Mucosa of descending colon (tissue), 3 donors: ENCODE results near the gene TGFB3. TPM values are rescaled to one million over a fixed set of nuclear protein-coding genes. Genes with fewer than 3 reads are reported as not detected.

Experiments used
- ATAC-seq: fragments of 200-7000 bp; cut with Tn5 transposase; one replicate; pipeline ENCODE4 v1.9.1; 2020; ENCODE audit warnings: mild to moderate bottlenecking, moderate library complexity
- DNase-seq, 3 donors: peaks; one replicate each; pipeline ENCODE4 v3.0.0-alpha.2; 2020
- H3K36me3 ChIP-seq: fragments of 200-600 bp; one replicate; pipeline ENCODE4 v1.8.0; 2021; ENCODE audit warnings: low read depth, mild to moderate bottlenecking
- H3K4me1 ChIP-seq: fragments of 200-600 bp; one replicate; pipeline ENCODE4 v1.8.0; 2021; ENCODE audit warnings: low read depth, mild to moderate bottlenecking
- H3K4me3 ChIP-seq: fragments of 200-600 bp; one replicate; pipeline ENCODE4 v1.8.0; 2021; ENCODE audit warnings: mild to moderate bottlenecking
- H3K9me3 ChIP-seq: fragments of 200-600 bp; one replicate; pipeline ENCODE4 v1.8.0; 2021; ENCODE audit warnings: mild to moderate bottlenecking
- CTCF ChIP-seq: fragments of 200-600 bp; IDR thresholded peaks from one replicate; pipeline ENCODE4 v1.8.0; 2022; ENCODE audit warnings: antibody characterized with exemption, mild to moderate bottlenecking
- intact Hi-C, 2 donors: fragments of 100-400 bp; cut with DNase I in 1 of 2; cut with micrococcal nuclease in 1 of 2; formaldehyde crosslinking; loops; one replicate each; pipeline versions ENCODE4 v1.11.0 to v1.11.1; 2022; cut with DNase I, micrococcal nuclease
- total RNA-seq, 3 donors: library from RNA; stranded (reverse); fragmentation: NEBNext Ultra II Directional in 2 of 3; extraction: Animal tissue kit (Norgen Biotek cat#: 25700) in 2 of 3; gene quantifications; one replicate each; pipeline versions ENCODE4 v1.2.1 to v1.2.4, GENCODE V29; 2021 to 2023
- donor health status: DM: no; HTN: no; CAD: no; lungs with moderate emphysema.
- donor health status: DM: no; HTN: no; CAD: no.
- donor health status: DM: no; HTN: yes; CAD: no.

Gene TGFB3
- total RNA-seq, 3 donors from 2014 or later: 5.2 to 13.0 (median 5.7) TPM

- no peaks in the 10 kb centered on the region for H3K36me3 ChIP-seq
- H3K9me3 ChIP-seq: no peaks in the 10 kb centered on the region
- H3K4me1 ChIP-seq: no peaks in the 10 kb centered on the region
- intact Hi-C loops: no loop called here
- no peak overlapping the region for H3K4me3 ChIP-seq
- no peak for DNase-seq
- ATAC-seq: no peak
- TF ChIP-seq CTCF: no peak
These were observed 4.2 kb downstream of the TGFB3 start for GRCh38 chr14:75977582-75977943.

- no peaks in the 10 kb centered on the region for H3K4me1 ChIP-seq
- intact Hi-C loops: no loop called here
- no peak overlapping the region for H3K4me3 ChIP-seq
- H3K9me3 ChIP-seq: no peaks in the 10 kb centered on the region
- no peak for TF ChIP-seq CTCF
- no peak for ATAC-seq
- no peaks in the 10 kb centered on the region for H3K36me3 ChIP-seq
- no peak for DNase-seq
These were observed 4.8 kb downstream of the TGFB3 start for GRCh38 chr14:75976826-75977581.

GRCh38 chr14:75972801-75973421 lies 8.9 kb downstream of the TGFB3 start:
- Histone ChIP-seq H3K4me3 (no peak overlapping the region), H3K36me3 (no peaks in the 10 kb centered on the region), H3K4me1 (no peaks in the 10 kb centered on the region), H3K9me3 (no peaks in the 10 kb centered on the region)
- TF ChIP-seq CTCF: no peak
- intact Hi-C loops: no loop called here
- DNase-seq (no peak), ATAC-seq (peak; percentile 20)

- Histone ChIP-seq H3K4me3 (no peak overlapping the region), H3K36me3 (no peaks in the 10 kb centered on the region), H3K9me3 (no peaks in the 10 kb centered on the region), H3K4me1 (no peaks in the 10 kb centered on the region)
- no peak for TF ChIP-seq CTCF
- ATAC-seq: no peak
- DNase-seq: no peak
- intact Hi-C loops: no loop called here
These were observed 10.3 kb downstream of the TGFB3 start for GRCh38 chr14:75971509-75971908.

- DNase-seq (no peak), ATAC-seq (no peak)
- Histone ChIP-seq H3K36me3 (no peaks in the 10 kb centered on the region), H3K4me3 (no peak overlapping the region), H3K4me1 (no peaks in the 10 kb centered on the region), H3K9me3 (no peaks in the 10 kb centered on the region)
- intact Hi-C loops: no loop called here
- TF ChIP-seq CTCF: no peak
These were observed 10.8 kb downstream of the TGFB3 start for GRCh38 chr14:75970989-75971388.
